ENCODE results near the gene TUT7.

- TF ChIP-seq, protein P1, sequence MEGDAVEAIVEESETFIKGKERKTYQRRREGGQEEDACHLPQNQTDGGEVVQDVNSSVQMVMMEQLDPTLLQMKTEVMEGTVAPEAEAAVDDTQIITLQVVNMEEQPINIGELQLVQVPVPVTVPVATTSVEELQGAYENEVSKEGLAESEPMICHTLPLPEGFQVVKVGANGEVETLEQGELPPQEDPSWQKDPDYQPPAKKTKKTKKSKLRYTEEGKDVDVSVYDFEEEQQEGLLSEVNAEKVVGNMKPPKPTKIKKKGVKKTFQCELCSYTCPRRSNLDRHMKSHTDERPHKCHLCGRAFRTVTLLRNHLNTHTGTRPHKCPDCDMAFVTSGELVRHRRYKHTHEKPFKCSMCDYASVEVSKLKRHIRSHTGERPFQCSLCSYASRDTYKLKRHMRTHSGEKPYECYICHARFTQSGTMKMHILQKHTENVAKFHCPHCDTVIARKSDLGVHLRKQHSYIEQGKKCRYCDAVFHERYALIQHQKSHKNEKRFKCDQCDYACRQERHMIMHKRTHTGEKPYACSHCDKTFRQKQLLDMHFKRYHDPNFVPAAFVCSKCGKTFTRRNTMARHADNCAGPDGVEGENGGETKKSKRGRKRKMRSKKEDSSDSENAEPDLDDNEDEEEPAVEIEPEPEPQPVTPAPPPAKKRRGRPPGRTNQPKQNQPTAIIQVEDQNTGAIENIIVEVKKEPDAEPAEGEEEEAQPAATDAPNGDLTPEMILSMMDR (IDR thresholded peaks at IDR 0.05; ENCODE audit: poor library complexity, severe bottlenecking) = no peak
- TF ChIP-seq EZH2 (IDR thresholded peaks at IDR 0.05; ENCODE audit: borderline replicate concordance, insufficient read depth, low read length, poor library complexity, severe bottlenecking) (no peak), TAF1 (IDR thresholded peaks at IDR 0.05; ENCODE audit: low read depth) (no peak), RAD21 (conservative IDR thresholded peaks at IDR 0.05) (no peak)
These were observed 5.1 kb upstream of the TUT7 start for GRCh38 chr9:86359151-86359879.
